HG03565 (cell line): ENCODE results near the gene TBX6.
"Not testable (repeated sequence)": the region's sequence is repeated elsewhere in the genome, so short reads cannot be mapped to it uniquely, and the experiment has no call there.

Experiments
- ATAC-seq: cut with Tn5 transposase; IDR thresholded peaks from one replicate; pipeline ENCODE4 v1.9.1; 2021; ENCODE audit warnings: mild to moderate bottlenecking, moderate library complexity; ENCODE audit not compliant: unreplicated experiment

The TBX6 gene

DNA sequence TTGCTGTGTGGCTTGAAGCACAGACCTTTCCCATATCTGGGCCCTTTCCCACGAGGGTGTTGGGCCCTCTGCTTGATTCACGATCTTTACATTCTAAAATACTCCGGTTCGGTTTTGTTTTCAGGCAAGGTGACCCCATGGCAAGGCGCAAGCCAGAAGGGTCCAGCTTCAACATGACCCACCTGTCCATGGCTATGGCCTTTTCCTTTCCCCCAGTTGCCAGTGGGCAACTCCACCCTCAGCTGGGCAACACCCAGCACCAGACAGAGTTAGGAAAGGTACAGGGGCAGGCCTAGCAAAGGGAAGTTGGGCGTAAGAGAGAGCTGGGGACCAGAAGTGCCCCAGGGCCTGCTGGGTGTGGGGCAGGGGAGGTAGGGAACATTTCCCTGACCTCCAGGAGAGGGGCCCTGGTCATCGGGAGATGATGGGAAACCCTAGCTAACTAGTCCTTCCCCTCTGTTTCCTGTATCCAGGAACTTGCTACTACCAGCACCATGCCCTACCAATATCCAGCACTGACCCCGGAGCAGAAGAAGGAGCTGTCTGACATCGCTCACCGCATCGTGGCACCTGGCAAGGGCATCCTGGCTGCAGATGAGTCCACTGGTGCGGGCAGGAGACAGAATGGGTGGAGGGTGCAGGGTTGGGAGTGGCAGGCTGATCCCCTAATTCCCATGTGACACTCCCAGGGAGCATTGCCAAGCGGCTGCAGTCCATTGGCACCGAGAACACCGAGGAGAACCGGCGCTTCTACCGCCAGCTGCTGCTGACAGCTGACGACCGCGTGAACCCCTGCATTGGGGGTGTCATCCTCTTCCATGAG lies 24.8 kb downstream of the TBX6 start:
- ATAC-seq, result no peak

DNA sequence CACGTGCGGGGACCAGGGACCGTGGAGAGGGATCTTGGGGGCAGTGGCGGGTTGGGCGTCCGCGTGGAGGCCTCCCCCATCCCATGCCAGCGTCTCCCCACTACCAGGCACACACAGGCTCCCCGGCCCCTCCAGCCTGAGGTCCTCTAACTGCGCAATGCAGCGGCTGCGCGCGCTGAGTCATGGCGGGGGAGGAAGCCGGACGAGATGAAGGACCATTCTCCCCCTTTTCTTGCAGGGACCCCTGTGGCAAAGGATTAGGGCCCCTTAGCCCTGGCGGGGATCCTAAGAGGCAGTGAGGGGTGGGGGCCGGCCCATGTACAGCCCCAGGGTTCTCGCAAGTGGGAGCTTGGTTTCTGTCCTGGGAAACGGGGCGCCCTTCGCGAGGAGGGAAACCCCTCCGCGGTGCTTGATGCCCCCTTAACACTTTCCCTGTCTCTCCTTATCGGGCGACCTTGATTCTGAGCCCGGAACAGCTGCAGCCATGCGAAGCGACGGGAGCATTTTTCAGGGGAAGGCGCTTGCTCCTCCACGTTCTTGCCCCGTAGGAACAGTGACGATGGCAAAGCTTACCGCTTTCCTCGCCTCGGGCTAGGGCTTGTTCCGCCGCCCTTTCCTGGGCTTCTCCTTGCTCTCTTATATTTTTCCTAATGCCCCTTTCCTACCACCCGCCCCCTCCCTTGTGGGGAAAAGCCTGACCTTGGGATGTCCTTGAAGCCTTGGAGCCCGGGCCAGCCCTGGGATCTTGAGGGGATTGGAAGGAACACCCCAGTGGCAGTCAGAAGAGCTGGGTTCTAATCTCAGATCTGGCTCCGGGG lies 25.6 kb downstream of the TBX6 start:
- ATAC-seq, result no peak

- peak; percentile 60 for ATAC-seq
These were observed 26.4 kb downstream of the TBX6 start, which contains the start of gene ALDOA for GRCh38 chr16:30065102-30065942. ALDOA (plus strand) TSS chr16:30065760; CDS start chr16:30066898, 1,138 bp downstream.

DNA sequence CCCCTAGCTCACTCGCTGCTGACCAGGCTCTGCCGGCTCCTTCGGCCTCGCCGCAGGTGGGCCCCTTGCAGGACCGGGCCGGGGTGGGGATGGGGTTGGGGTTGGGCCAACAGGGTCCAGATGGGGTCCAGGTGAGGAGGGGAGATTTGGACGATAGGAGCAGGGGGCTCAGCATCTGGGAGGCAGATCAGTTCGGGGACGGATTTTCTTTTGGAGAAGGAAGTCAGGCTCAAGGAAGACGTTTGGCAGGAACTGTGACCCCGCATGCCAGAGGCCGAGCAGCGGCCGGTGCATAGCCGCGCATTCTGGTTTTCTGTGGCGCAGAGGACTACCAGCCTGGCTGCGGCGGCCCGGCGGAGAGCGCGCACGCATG lies 27.0 kb downstream of the TBX6 start:
- no peak for ATAC-seq

- ATAC-seq, result no peak
These were observed 27.6 kb downstream of the TBX6 start for GRCh38 chr16:30063893-30064728.

GRCh38 chr16:30063278-30063892 lies 28.3 kb downstream of the TBX6 start:
- ATAC-seq, result no peak

DNA sequence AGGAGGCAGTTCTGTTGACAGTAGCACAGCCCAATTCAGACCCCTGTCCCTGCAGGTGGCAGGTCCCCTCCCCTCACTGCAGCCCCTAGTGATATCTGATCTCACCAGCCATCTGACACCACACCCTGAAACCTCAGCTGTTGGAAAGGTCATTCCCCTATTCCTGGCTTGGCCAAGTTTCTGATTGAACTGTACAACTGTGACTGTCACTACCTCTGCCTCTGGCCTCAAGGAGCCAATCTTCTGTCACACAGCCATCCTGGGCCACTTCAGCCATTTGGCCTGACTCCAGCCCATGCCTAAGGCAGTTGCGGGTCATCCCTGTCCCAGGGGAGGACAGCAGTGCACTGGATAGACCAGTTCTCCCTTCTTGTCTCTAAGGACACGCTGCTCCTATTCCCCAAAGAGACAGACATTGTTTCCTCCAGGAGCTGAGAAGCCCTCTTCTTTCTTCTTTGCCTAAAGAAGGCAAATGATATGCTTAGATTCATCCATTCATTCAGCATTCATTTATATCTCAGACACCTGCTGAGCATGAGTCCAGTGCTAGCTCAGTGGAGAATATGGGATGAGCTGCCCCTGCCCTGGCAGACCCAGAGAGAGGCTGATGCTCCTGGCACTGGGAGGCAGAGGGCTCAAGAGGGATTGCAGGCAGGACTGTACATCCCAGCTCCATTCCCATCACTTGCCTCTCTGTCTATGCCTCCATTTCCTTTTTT lies 30.7 kb downstream of the TBX6 start:
- ATAC-seq, result no peak

- ATAC-seq, result no peak
These were observed 31.4 kb downstream of the TBX6 start for GRCh38 chr16:30060346-30060745.

DNA sequence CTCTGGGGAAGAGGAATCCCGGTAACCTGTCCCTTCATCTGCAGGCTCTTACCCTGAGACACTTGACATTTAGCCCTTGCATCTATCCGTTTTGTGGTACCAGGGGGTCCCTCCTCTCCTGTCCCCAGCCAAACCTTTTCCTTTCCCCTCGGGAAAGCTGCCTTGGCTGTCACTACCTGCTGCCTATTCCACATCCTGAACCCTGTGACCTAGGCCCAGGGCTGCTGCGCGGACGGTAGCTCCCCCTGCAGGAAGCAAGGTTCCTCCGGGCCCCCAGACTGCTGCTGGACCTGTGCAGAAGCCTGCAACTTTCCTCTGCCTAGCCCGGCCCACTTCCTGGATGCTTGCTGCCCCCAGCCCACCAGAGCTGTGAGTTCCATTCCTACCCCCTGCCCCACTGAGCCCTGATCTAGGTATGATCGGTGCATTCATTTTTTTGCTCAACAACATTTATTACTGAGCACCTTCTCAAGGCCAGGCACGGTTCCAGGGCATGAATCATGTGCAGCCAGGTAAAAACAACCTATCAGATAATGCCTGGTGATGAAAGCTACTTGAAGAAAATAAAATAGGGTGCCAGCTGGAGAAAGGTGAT lies 36.7 kb downstream of the TBX6 start:
- ATAC-seq, result no peak

DNA sequence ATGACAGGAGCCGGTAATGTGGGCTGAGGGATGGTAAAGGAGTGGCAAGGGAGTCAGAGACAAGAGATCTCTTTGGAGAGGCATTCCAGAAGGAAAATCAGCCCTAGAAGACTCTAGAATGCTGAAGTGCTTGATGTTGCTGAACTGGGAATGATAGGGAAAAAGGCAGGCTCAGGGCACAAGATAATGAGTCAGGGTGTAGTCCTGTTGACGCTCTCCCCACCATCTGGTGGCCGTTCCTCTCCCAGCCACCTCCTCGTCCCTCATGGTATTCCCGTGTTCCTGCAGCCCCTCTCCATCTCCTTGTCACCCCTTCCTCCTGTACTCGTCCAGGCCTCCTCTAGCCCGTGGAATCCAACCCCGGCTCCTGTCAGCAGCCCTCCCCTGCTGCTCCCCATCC lies 37.3 kb downstream of the TBX6 start:
- ATAC-seq, result no peak

DNA sequence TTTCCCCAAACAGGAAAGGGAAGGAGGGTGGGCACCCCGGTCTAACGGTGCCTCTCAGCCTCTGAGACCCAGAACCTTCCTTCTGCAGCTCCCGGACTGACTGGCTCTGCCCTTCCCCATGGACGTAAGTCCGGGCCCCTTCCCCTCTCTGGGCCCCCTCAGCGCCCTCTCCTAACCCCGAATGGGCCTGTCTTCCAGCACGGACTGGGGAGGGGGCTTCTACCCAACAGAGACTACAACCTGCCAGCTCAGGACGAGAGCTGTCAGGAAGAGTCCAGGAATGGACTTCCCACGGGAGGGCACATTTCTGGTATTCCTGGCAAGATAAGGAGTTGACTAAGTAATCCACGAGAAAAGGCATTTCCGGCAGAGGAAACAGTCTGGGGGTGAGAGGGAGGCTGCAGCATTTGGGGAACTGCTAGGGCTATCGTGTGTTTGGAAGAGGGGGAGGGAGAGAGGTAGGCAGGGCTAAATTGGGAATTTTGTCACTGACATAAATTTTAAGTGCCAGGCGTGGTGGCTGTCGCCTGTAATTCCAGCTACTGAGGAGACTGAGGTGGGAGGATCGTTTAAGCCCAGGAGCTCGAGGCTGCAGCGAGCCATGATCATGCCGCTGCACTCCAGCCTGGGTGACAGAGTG lies 38.2 kb downstream of the TBX6 start:
- no peak for ATAC-seq

- peak; percentile 57 for ATAC-seq
These were observed 38.9 kb downstream of the TBX6 start for GRCh38 chr16:30052671-30053372.

DNA sequence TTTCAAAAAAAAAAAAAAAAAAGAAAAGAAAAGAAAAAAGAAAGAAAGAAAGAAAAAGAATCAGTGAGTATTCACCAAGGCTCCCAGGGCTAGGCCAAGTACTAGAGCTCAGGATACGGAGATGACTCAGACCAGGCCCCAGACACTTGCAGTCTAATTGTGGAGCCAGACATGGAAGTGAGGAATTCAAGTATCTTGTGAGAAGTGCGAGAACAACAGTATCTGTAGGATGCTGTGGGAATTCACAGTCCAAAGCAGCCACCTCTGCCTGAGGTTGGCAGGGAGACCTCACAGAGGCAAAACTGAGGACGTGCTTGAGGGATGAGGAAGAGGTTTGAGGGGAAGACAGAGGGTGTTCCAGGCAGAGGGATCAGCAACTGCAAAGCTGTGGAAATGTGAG lies 40.2 kb downstream of the TBX6 start:
- no peak for ATAC-seq

DNA sequence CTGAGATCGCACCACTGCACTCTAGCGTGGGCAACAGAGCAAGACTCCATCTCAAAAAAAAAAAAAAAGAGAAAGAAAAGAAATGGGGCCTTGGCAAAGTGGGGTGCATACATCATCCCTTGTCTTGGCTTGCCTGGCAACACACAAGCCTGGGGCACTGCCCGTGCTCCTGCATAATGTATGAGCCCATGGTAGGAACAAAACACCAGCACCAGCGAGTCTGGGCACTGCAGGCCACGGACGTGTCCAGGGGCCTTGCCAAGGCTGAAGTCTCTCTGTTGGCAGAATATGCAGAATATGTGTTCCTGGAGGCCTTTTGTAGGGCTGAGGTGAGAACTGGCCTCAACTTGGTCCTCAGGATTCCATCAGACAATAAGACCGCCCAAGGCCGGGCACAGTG lies 41.9 kb downstream of the TBX6 start:
- ATAC-seq, result no peak

GRCh38 chr16:30046588-30046987 lies 45.1 kb downstream of the TBX6 start:
- no peak for ATAC-seq

DNA sequence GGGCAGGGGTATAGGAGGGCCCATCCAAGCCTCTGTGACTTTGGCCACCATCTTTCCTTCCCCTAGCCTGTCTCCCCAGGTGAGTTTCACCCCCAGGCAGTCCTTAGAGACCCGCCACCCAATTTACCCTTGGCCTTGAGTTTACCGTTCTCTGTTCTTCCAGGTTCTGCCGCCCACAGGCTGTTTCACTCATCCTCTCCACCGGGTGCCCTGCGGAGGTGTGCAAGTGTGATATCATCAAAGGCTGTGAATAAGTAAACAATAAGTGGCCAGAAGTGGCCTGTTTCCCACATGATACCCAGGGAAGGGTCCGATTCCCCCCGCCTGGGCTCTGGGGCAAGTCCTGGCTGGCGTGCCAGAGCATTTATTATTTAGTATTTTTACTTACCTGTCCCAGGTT lies 45.5 kb downstream of the TBX6 start:
- no peak for ATAC-seq

DNA sequence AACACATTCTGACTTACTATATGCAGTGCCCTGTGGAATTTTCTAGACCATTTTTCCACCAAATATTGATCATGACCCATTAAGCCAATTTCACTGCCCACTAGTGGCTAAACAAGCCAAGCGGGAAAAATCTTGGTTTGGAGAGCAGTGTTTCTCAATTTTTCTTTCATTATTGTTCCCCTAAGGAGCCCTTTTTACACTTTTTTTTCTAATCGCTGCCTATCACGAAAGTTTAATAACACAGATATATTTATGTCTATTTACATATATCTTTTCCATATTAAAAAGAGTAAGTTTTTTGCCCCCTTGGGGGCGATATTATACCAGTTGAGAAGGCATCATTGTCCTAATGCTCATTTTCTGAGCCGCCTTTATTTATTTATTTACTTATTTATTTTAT lies 49.9 kb downstream of the TBX6 start:
- no peak for ATAC-seq

DNA sequence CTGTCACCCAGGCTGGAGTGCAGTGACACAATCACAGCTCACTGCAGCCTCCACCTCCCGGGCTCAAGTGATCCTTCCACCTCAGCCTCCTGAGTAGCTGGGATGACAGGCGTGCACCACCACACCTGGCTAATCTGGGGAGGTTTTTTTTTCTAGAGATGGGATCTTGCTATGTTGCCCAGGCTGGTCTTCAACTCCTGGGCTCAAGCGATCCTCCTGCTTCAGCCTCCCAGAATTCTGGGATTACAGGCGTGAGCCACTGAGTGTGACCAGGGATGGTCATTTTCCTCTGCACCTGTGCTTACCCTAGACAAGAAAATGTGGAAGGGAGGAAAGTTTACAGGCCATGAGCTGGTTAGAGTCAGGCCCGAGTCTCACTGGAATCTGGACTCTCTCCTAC lies 51.0 kb downstream of the TBX6 start:
- ATAC-seq, result not testable (repeated sequence)
